Epithelial cell of proximal tubule (primary cell): Measurements from ENCODE around the gene ZNF397. TPM values are rescaled to one million over a fixed set of nuclear protein-coding genes. Genes with fewer than 3 reads are reported as not detected.
"Not testable (repeated sequence)": the region's sequence is repeated elsewhere in the genome, so short reads cannot be mapped to it uniquely, and the experiment has no call there.

ENCODE experiments used
- DNase-seq: peaks from one replicate; pipeline ENCODE4 v3.0.0-alpha.2; 2011; ENCODE audit warnings: low read depth
- H3K4me3 ChIP-seq: 2 replicates; pipeline ENCODE4 v1.5.1; 2011; ENCODE audit warnings: low read depth, mild to moderate bottlenecking, low read length
- total RNA-seq: library from RNA; depleted of rRNA; stranded (reverse); fragments of >200 nt; gene quantifications from 2 replicates; pipeline ENCODE4 v1.2.3, GENCODE V29; 2015
- TF ChIP-seq, protein P1 (sequence below): conservative IDR thresholded peaks from 2 replicates; pipeline ENCODE4 v1.5.1; 2012; ENCODE audit warnings: low read depth, mild to moderate bottlenecking, low read length

The ZNF397 gene
- total RNA-seq, 1 donor from 2014 or later: 7.0 TPM

DNA sequence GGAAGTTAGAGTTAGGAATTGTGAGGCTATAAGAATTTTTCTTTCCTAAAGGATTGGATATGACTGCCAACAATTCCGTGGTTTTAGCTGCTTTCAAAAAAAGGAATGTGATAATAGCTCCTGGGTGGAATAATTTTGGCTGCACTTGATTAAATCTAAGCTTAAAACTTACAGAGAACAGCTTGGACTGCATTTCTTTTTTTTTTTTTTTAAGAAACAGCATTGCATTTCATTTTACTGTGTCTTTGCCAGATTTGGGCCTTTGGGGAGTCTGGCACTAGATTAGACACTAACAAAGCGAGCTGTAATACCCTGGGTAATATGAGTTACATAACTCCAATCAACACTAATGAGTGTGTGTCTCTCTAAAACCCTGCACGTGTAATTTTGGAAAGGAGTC is 37.8 kb upstream of the ZNF397 start:
- TF ChIP-seq, protein P1, sequence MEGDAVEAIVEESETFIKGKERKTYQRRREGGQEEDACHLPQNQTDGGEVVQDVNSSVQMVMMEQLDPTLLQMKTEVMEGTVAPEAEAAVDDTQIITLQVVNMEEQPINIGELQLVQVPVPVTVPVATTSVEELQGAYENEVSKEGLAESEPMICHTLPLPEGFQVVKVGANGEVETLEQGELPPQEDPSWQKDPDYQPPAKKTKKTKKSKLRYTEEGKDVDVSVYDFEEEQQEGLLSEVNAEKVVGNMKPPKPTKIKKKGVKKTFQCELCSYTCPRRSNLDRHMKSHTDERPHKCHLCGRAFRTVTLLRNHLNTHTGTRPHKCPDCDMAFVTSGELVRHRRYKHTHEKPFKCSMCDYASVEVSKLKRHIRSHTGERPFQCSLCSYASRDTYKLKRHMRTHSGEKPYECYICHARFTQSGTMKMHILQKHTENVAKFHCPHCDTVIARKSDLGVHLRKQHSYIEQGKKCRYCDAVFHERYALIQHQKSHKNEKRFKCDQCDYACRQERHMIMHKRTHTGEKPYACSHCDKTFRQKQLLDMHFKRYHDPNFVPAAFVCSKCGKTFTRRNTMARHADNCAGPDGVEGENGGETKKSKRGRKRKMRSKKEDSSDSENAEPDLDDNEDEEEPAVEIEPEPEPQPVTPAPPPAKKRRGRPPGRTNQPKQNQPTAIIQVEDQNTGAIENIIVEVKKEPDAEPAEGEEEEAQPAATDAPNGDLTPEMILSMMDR: no peak
- no peak overlapping the region for H3K4me3 ChIP-seq
- DNase-seq: no peak

DNA sequence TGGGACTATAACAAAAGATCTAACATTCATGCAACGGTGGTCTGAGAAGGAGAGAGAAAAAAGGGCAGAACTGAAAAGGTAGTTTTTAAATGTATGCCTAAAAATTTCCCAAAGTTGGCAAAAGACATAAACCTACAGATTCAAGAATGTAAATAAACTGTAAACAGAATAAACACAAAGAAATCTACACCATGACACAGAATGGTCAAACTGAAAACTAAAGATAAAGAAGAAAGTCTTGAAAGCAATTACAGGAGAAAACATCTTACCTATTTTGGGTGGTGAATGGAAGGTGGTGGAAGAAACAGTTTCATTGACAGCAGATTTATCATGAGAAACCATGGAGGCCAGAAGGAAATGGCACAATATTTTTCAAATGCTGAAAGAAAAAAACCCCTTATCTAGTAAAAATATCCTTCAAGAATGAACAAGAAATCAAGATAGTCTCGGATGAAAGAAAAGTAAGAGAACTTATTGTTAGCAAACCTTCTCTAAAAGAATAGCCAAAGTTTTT is 35.6 kb upstream of the ZNF397 start:
- DNase-seq: no peak
- H3K4me3 ChIP-seq: no peak overlapping the region
- TF ChIP-seq, protein P1: no peak

DNA sequence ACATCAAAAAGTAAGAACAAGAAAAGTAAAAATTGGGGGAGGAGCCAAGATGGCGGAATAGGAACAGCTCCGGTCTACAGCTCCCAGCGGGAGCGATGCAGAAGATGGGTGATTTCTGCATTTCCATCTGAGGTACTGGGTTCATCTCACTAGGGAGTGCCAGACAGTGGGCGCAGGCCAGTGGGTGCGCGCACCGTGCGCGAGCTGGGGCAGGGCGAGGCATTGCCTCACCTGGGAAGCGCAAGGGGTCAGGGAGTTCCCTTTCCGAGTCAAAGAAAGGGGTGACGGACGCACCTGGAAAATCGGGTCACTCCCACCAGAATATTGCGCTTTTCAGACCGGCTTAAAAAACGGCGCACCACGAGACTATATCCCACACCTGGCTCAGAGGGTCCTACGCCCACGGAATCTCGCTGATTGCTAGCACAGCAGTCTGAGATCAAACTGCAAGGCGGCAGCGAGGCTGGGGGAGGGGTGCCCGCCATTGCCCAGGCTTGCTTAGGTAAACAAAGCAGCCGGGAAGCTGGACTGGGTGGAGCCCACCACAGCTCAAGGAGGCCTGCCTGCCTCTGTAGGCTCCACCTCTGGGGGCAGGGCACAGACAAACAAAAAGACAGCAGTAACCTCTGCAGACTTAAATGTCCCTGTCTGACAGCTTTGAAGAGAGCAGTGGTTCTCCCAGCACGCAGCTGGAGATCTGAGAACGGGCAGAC is 34.9 kb upstream of the ZNF397 start:
- not testable (repeated sequence) for H3K4me3 ChIP-seq, DNase-seq

- no peak for DNase-seq
- TF ChIP-seq, protein P1: no peak
- H3K4me3 ChIP-seq: no peak overlapping the region
Measured at GRCh38 chr18:35215026-35215425, 25.8 kb upstream of the ZNF397 start.

DNA sequence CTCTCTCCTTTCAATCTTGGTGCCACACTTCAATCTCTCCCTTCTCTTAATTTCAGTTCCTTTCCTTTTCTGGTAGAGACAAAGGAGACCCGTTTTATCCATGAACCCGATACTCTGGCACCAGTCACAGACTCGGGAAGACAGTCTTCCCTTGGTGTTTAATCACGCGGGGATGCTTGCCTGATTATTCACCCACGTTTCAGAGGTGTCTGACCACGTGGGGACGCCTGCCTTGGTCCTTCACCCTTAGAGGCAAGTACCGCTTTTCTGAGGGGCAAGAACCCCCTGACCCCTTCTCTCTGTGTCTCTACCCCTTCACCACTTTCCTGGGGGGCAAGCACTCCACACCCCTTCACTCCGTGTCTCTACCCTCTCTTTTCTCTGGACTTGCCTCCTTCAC is 24.2 kb upstream of the ZNF397 start:
- H3K4me3 ChIP-seq, DNase-seq: not testable (repeated sequence)

DNA sequence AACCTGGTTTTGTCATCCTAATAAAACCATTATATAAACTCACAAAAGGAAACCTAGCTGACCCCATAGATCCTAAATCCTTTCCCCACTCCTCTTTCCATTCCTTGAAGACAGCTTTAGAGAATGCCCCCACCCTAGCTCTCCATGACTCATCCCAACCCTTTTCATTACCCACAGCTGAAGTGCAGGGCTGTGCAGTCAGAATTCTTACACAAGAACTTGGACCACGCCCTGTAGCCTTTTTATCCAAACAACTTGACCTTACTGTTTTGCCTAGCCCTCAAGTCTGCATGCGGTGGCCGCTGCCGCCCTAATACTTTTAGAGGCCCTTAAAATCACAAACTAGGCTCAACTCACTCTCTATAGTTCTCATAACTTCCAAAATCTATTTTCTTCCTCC is 21.5 kb upstream of the ZNF397 start:
- DNase-seq, H3K4me3 ChIP-seq: not testable (repeated sequence)

GRCh38 chr18:35220424-35220823 is 20.4 kb upstream of the ZNF397 start:
- TF ChIP-seq, protein P1: no peak
- no peak overlapping the region for H3K4me3 ChIP-seq
- DNase-seq: no peak

- TF ChIP-seq, protein P1: no peak
- no peak overlapping the region for H3K4me3 ChIP-seq
- DNase-seq: no peak
Measured at GRCh38 chr18:35223797-35224196, 17.0 kb upstream of the ZNF397 start.
